Right ventricle myocardium superior (tissue), 1 donor: Measurements from ENCODE around the gene GATA5. TPM values are rescaled to one million over a fixed set of nuclear protein-coding genes. Genes with fewer than 3 reads are reported as not detected.

Experiments
- ATAC-seq: fragments of 200-7000 bp; cut with Tn5 transposase; one replicate; pipeline ENCODE4 v1.9.1; 2020; ENCODE audit warnings: mild to moderate bottlenecking; ENCODE audit not compliant: poor library complexity
- DNase-seq: peaks from one replicate; pipeline ENCODE4 v3.0.0-alpha.2; 2020
- intact Hi-C: fragments of 100-400 bp; cut with DNase I; formaldehyde crosslinking; loops from one replicate; pipeline ENCODE4 v1.11.2; 2022
- total RNA-seq: library from RNA; stranded (reverse); fragmentation: NEBNext Ultra II Directional; extraction: Animal tissue kit (Norgen Biotek cat#: 25700); gene quantifications from one replicate; pipeline ENCODE4 v1.2.1, GENCODE V29; 2021
- donor health status: DM: no; HTN: yes; CAD: no; lungs with severe emphysema.

GATA5 gene
- total RNA-seq, 1 donor from 2014 or later = 1.7 TPM

- DNase-seq = no peak
- ATAC-seq = no peak
- intact Hi-C loops = no loop called here
Measured at GRCh38 chr20:62463651-62464424, 12.0 kb downstream of the GATA5 start.

DNA sequence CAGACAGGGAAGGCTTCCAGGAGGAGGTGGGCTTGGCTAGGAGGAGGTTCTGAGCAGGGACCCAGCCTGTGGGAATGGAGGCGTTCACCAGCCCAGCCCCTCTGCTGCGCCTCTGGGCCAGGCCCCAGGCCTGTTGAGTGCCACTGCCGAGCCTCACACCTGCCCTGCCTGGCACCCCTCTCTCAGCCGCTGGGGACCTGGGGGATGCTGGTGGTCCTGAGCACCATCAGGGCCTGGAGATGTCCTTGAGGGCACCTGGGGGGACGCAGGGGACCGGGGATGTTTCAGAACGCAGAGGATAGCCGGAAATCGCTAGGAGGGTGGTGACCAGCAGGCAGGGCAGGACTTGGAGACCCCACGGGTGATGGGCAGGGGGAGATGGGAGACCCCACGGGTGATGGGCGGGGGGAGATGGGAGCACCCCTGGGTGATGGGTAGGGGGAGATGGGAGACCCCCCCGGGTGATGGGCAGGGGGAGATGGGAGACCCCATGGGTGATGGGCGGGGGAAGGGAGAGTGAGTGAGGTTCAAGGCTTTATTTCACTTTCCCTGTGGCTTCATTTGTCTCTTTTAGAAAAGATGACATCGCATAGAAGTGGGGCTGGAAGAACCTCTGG lies 12.7 kb downstream of the GATA5 start:
- no peak for ATAC-seq
- no peak for DNase-seq
- intact Hi-C loops = no loop called here

DNA sequence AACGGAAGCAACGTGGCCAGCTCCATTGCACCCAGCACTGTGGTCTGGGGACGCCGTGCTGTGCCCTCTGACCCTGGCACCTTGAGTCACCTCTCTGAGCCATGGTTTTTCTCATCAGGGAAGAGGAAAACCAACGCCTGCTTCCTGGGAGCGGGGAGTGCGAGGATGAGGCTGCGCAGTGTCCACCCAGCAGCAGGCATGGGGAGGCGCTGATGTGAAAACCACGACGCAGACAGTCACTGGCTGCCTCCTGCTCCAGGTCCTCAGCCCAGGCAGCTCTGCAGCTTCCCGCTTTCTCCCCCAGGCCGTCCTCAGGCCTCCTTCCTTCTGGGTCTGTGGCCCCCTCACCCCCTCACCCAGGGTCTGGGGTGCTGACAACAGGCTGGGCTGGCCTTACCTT lies 14.0 kb downstream of the GATA5 start:
- ATAC-seq = no peak
- DNase-seq = no peak
- intact Hi-C loops = no loop called here

DNA sequence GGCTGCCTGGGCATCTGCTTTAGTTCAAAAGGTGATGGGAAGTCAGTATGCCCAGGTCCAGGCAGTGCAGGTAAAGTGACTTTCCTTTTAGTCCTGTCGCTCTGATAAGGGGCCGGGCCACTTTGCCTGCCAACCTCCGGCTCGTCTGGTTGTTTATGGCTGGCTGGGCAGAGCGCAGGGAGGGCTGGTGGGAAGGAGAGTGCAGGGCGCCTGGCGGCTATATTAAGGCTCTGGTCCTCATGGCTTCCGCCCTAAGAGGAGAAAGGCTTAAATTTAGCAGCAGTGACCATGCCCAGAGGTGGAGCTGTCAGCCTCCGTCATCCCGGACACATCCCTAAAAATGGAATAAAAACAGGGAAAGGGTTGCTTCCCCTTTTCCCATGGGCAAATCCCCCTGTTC lies 14.6 kb downstream of the GATA5 start:
- DNase-seq (peak; percentile 76), ATAC-seq (peak; percentile 84)
- intact Hi-C loops = no loop called here

DNA sequence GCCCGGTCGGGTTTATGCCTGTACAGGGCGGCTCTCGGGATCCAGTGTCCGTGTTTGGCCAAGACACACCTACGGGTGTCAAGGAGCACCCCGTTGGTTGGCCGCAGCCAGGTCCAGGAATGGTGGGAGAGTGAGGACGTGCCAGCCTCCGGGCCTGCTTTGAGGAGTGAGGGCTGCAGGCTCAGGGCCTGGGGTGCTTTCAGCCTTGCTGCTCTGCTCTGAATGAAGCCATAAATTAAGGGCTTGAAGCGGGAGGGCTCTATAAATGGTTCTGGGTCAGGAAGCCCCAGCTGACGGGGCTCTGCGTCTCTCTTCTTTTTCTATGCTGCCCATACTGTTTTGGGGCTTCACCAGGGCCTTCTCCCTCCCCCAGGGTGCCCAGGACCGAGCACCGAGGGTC lies 15.1 kb downstream of the GATA5 start:
- DNase-seq (no peak), ATAC-seq (no peak)
- intact Hi-C loops = no loop called here

- DNase-seq (no peak), ATAC-seq (no peak)
- intact Hi-C loops = no loop called here
Measured at GRCh38 chr20:62459488-62459887, 16.3 kb downstream of the GATA5 start.

GRCh38 chr20:62458275-62459251 lies 17.2 kb downstream of the GATA5 start:
- ATAC-seq (no peak), DNase-seq (no peak)
- intact Hi-C loops = no loop called here

DNA sequence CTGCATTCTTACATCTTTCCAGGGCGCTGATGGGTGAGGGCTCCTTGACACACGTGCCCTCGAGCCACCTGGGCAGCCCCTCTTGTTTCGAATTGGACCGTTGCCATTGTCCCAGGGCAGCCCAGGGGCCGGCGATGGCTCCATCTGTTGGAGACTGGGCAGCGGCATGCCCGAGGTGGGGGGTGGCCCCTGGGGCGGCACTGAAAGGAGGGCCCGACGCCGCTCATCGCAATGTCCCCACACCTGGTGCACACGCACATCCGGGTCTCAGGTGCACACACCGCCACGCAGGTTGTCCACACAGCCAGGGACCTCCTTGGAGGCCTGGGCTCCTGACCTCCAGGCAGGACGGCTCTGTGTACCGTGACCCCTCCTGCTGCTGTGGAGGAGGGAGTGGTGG lies 18.0 kb downstream of the GATA5 start:
- ATAC-seq (no peak), DNase-seq (no peak)
- intact Hi-C loops = no loop called here

DNA sequence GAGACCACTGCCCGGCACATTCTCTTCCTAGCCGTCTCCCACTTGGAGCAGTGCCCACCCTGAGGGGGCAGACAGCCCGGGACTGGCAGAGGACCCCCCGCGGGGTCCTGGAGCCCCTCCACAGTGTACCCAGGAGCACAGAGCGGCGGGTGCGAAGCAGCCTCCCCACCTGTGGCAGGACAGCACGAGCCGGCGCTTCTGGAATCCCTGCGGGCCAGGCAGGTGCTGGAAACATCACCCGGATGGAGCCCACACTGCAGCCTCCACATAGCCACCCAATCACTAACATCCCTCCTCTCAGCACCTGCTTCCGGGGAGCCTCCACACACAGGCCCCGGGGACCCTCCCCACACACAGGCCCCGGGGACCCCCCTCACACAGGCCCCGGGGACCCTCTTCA lies 18.7 kb downstream of the GATA5 start:
- DNase-seq = no peak
- intact Hi-C loops = no loop called here
- no peak for ATAC-seq

DNA sequence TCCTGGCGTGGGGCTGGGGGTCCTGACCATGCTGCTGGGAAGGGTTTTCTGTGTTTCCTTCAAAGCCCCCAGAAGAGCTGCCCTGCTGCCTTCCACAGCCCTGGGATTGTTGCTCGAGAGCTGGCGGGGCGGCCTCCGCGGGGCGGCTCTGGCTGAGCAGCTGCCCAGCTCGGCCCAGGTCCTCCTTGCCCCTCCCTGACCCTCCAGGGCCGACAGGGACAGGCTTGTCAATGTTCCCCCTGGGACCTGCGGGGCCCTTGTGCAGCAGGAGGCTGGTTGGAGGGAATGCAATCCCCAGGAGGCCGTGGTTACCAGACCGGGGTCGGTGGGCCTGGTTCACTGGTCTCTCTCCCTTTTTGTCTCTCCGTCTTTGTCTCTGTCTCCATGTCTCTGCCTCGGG lies 19.9 kb downstream of the GATA5 start:
- no peak for DNase-seq
- no peak for ATAC-seq
- intact Hi-C loops = no loop called here

DNA sequence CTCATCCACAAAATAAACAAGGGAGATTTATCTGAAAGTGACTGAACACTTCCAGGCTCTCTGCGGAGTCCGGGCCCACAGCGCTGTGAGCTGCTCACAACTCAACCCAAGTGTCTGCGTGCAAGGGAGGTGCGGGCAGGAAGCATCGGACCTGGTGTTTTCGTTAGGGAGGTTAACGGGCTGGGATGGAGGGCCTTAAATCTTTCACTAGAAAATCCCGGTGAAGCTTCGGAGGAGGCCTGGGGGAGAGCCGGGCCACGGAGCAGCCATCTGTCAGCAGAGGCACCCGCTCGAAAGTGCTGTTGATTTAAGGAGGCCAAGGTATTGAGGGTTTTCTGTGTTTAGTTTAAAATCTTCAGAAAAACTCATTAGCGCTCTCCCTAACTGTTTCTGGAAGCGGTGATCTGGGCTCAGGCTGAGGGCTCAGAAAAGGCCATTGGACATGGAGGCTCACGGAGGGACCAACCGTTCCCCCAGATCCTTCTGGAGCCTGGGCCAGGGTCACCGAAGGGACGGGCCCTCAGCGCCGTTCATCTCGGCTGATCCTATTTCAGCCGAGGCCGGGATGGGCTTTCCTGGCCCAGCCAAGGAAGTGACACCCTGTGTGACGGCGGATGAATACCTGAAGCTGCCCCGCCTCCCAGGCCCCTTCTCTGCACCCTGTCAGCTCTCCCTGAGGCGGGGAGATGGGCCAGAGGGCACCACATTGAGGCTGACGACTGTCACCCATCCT lies 20.7 kb downstream of the GATA5 start:
- DNase-seq (no peak), ATAC-seq (no peak)
- intact Hi-C loops = no loop called here

DNA sequence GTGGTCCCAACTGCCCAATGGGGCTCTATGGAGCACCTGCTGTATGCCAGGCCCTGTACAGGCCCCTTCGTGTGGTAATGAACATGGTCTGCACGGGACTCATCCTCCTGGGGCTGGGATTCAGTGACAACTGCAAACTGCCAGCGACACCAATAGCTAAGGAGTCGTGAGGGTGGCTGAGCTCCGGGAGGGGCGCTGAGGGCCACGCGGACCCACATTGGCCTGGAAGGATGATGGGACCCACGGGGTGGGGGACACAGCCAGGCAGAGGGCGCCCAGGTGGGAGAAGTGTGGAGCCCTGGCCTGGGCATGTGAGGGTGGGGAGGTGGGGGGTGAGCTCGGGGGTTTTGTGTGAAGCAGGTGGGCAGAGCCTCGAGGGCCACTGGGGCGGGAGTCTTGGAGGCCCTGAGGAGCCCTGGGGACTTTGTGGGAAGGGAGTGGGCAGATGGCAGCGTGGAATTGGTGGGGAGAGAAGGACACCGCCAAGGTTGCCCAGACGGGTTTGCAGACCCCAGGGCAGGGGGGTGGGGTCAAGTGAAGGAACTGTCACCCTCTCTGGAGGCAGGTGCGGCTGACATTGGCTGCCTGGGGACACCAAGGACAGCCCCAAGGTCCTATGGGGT lies 22.5 kb downstream of the GATA5 start:
- intact Hi-C loops = no loop called here
- DNase-seq (no peak), ATAC-seq (no peak)

DNA sequence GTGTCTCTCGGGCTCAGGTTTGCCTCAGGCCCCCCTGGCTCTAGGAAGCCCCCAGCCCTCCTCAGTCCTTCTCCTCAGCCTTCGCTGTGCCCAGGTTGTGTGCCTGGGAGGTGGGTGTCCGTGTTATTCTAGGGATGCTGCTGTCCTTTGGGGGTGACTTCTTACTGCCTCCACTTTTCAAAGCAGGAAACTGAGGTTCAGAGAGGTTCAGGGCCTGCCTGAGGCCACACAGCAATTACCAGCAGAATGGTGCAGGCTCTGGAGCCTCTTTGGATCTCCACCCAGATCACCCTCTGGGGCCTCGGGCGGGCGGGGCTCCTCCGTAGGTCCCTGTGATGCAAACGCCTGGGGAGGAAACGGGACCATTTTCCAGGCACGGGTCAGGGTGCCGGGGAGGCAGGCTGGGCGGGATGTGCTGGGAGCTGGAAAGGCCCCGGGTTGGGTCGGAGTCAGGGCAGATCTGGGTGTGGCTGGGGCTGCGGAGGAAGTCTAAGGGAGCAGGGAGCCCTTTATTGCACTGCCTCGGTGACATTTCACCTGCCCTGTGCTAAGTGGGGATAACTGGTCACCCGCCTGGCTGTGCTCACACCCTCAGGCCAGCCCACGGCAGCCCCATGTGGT lies 23.2 kb downstream of the GATA5 start:
- intact Hi-C loops = no loop called here
- DNase-seq (no peak), ATAC-seq (no peak)

- no peak for ATAC-seq
Measured at GRCh38 chr20:62451970-62452369, 23.8 kb downstream of the GATA5 start.

DNA sequence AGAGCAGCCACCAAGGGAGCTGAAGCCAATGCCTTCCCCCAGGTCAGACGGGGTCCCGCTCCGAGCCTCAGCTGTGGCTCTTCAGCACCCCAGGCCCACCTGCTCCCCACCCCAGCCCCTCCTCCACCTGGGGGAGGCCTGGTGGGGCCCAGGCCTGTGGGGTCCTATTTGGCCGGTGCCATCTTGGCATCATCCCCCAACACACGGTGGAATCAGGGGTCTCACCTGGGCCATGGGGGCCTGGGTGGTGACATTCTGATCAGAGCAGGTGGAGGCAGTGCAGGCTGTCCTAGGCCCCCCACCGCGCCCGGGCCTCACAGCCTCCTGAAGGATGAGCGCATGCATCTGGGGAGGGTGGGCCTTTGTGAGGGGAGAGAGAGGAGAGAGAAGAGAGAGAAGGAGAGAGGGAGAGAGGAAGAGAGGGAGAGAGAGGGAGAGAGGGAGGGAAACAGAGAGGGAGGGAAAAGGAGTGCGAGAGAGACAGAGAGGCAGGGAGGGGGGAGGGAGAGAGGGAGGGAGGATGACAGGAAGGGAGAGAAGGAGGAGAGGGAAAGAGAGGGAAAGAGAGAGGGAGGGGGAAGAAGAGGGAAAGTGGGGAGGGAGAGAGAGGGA lies 24.5 kb downstream of the GATA5 start:
- intact Hi-C loops = no loop called here
- no peak for ATAC-seq

More at GRCh38 chr20:62451970-62452369, 23.8 kb downstream of the GATA5 start:
- intact Hi-C loops = no loop called here
- no peak for DNase-seq

DNA sequence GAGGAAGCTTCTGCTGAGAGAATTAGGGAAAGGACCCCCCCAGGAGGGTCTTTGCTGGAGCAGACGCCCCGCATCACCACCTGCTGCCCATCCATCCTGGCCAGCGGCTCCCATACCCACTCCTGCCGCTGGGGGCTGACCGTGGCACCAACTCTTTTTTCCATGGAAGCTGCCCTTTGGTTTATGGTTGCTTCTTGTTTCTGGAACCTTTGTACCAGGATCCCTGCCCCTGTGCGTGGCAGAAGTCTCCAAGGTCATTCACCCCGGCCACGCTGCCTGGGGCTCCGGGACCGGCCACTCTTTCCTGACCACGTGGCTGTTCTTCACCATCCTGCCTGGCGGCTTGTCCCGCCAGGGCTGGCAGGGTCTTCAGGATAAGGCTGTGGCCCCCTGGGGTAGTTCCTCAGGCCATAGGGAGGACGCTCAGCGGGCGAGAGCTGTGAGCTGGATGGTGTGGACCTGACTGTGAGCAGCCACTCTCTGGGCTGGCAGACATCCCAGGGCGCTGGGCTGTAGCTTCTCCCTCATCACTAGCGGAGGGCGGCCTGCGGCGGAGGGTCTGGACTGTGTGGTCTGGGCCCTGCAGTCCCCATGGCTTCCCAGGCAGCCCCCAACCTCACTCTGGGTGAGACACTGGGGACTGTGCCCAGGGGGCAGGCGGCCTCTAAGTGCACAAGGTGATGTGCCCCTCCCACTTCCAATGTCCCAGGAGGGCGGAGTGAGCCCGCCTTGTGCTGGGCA lies 25.7 kb downstream of the GATA5 start:
- intact Hi-C loops = no loop called here
- DNase-seq (peak; percentile 63), ATAC-seq (peak; percentile 72)

More for the DNA sequence above, 24.5 kb downstream of the GATA5 start:
- no peak for DNase-seq

DNA sequence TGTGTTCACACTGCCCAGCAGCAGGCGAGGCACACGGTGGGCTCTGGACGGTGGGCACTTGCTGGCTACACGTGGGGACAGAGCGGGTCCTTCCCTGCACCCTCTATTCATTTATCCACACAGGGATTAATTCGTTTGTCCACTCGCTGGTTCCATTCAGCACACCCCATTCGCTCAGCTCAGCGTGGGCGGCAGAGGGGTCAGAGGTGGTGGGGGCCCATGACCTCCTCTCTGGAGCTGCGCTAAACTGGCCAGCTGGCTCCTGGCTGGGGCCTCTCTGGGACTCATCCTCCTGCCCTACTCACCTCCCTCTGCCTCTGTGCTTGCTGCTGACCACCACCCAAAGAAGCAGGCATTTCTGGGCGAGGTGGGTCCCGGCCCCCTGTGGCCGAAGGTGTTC lies 27.0 kb downstream of the GATA5 start:
- DNase-seq = no peak
- no peak for ATAC-seq
- intact Hi-C loops = no loop called here
